Nephron (organoid): ENCODE data around the gene SH3RF3.

Experiments
- H3K27ac Mint-ChIP-seq, 3 experiments: 2 replicates each; pipeline ENCODE4 v1.8.0; 2020; ENCODE audit warnings: mixed read lengths in 3 of 3, mild to moderate bottlenecking in 2 of 3, moderate library complexity in 1 of 3
- H3K27me3 Mint-ChIP-seq: 2 replicates; pipeline ENCODE4 v1.8.0; 2021; ENCODE audit warnings: low read depth, mild to moderate bottlenecking, moderate library complexity, mixed read lengths
- H3K36me3 Mint-ChIP-seq: 2 replicates; pipeline ENCODE4 v1.8.0; 2020; ENCODE audit warnings: low read depth, mixed read lengths
- H3K4me1 Mint-ChIP-seq: 2 replicates; pipeline ENCODE4 v1.8.0; 2020; ENCODE audit warnings: mixed read lengths
- H3K4me3 Mint-ChIP-seq, 3 experiments: 2 replicates each; pipeline ENCODE4 v1.8.0; 2020; ENCODE audit warnings: mild to moderate bottlenecking in 3 of 3, mixed read lengths in 3 of 3, moderate library complexity in 2 of 3
- H3K9me3 Mint-ChIP-seq: 2 replicates; pipeline ENCODE4 v1.8.0; 2020; ENCODE audit warnings: mixed read lengths
- TF ChIP-seq, protein P1 (sequence below), 3 experiments: fragments of 200-600 bp; sonication (generic); IDR thresholded peaks; one replicate each; pipeline ENCODE4 v1.5.0; 2021; ENCODE audit warnings: antibody characterized with exemption in 3 of 3; ENCODE audit not compliant: unreplicated experiment in 3 of 3

SH3RF3 gene

DNA sequence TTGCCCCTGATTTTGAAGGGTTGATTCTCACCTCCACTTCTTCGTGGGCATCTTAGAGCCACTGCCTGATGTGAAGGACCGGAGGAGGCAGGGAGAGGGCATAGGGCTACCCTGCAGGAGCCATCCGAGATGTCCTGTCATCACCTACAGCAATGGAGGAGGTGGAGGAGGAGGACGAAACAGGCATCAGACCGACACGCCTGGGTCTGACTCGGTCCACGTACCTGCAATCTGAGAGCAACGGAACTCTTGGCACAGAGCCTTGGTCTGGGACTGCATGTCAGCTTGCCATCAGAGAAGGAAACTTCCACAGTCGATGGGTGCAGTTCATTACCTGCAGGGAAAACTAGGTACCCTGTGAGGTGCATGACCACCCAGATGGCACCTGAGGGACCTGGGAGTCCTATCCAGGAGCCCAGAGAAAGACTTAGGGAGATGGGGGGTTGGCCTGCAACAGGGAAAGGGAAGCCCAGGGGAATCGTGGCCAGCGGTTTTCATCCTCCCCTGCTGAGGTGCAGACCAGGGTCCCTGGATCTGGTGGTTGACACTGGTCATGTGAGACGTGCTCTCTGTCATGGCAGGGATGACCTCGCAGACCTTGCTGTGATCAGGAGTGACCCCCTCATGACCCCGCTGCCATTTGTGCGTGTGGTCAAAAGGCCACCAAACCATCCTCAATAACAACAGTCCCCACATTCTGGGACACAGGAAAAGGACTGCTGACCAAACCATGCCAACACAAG lies 293.9 kb downstream of the SH3RF3 start:
- Mint-ChIP-seq H3K4me1 (peaks cover 9% of the 10 kb centered on the region), H3K4me3 (no peak overlapping the region)

DNA sequence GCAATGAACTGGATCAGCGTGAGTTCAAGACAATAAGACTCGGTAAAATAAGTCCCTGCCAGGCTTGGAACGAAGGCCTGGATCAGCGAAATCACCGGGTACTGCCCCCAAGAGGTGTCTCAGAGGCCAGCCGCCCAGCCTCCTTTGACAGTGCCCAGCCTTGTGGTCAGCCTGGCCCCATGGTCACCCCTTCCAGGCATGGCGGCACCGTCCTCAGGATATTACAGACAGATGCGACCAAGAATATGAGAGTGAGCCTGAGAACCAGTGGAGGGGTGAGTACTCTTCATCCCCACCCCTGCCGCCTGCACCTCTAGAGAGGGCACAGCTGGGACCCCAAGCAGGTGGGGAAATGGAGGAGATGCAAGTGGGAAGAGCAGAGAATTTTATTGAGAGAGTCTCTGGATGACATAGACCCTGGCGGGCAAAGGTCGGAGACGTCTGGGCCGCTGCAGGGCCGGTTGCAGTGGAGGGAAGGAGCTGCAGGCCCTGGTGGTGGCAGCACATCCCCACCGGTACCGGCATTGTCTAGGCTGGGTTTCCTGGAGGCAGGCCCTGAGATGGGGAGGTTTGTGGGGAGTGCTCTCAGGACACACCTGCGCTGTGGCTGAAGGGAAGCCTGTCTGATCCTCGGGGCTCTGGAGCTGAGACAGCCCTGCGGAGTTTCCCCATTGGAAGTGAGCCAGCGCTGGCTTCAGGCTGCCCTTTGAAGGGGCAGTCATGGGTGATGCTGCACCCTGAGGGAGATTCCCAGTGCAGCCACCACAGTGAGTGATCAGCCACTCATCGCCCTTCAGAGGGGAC lies 294.8 kb downstream of the SH3RF3 start:
- TF ChIP-seq, protein P1, sequence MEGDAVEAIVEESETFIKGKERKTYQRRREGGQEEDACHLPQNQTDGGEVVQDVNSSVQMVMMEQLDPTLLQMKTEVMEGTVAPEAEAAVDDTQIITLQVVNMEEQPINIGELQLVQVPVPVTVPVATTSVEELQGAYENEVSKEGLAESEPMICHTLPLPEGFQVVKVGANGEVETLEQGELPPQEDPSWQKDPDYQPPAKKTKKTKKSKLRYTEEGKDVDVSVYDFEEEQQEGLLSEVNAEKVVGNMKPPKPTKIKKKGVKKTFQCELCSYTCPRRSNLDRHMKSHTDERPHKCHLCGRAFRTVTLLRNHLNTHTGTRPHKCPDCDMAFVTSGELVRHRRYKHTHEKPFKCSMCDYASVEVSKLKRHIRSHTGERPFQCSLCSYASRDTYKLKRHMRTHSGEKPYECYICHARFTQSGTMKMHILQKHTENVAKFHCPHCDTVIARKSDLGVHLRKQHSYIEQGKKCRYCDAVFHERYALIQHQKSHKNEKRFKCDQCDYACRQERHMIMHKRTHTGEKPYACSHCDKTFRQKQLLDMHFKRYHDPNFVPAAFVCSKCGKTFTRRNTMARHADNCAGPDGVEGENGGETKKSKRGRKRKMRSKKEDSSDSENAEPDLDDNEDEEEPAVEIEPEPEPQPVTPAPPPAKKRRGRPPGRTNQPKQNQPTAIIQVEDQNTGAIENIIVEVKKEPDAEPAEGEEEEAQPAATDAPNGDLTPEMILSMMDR (IDR thresholded peaks at IDR 0.05; ENCODE audit: unreplicated experiment in 3 of 3): no peak
- H3K4me1 Mint-ChIP-seq: peaks cover 9% of the 10 kb centered on the region
- H3K4me3 Mint-ChIP-seq: no peak overlapping the region
- H3K36me3 Mint-ChIP-seq: no peaks in the 10 kb centered on the region
- peaks cover 7% of the 10 kb centered on the region for H3K27me3 Mint-ChIP-seq
- peaks cover 2% of the 10 kb centered on the region for H3K9me3 Mint-ChIP-seq
- H3K27ac Mint-ChIP-seq: no peak overlapping the region

More for the DNA sequence above, 293.9 kb downstream of the SH3RF3 start:
- Mint-ChIP-seq H3K36me3 (no peaks in the 10 kb centered on the region), H3K9me3 (peaks cover 2% of the 10 kb centered on the region), H3K27ac (no peak overlapping the region), H3K27me3 (peaks cover under 1% of the 10 kb centered on the region)
- TF ChIP-seq, protein P1 (IDR thresholded peaks at IDR 0.05; ENCODE audit: unreplicated experiment in 3 of 3): no peak

DNA sequence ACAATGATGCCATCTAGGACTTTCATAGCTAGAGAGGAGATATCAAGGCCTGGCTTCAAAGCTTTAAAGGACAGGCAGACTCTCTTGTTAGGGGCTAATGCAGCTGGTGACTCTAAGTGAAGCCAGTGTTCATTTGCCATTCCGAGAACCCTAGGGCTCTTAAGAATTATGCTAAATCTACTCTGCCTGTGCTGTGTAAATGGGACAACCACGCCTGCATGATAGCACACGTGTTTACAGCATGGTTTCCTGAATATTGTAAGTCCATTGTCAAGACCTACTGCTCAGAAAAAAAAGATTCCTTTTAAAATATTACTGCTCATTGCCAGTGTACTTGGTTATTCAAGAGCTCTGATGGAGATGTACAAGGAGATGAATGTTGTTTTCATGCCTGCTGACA lies 296.4 kb downstream of the SH3RF3 start:
- H3K4me3 Mint-ChIP-seq: no peak overlapping the region
- H3K36me3 Mint-ChIP-seq: no peaks in the 10 kb centered on the region
- no peak overlapping the region for H3K27ac Mint-ChIP-seq
- no peaks in the 10 kb centered on the region for H3K4me1 Mint-ChIP-seq
- TF ChIP-seq, protein P1 (IDR thresholded peaks at IDR 0.05; ENCODE audit: unreplicated experiment in 3 of 3): no peak
- peaks cover 2% of the 10 kb centered on the region for H3K9me3 Mint-ChIP-seq
- peaks cover 11% of the 10 kb centered on the region for H3K27me3 Mint-ChIP-seq

- peaks cover 18% of the 10 kb centered on the region for H3K27me3 Mint-ChIP-seq
- no peaks in the 10 kb centered on the region for H3K4me1 Mint-ChIP-seq
- H3K4me3 Mint-ChIP-seq: no peak overlapping the region
- H3K36me3 Mint-ChIP-seq: no peaks in the 10 kb centered on the region
- H3K27ac Mint-ChIP-seq: no peak overlapping the region
- TF ChIP-seq, protein P1 (IDR thresholded peaks at IDR 0.05; ENCODE audit: unreplicated experiment in 3 of 3): no peak
- H3K9me3 Mint-ChIP-seq: peaks cover 2% of the 10 kb centered on the region
These were observed 298.7 kb downstream of the SH3RF3 start for GRCh38 chr2:109427661-109428091.

DNA sequence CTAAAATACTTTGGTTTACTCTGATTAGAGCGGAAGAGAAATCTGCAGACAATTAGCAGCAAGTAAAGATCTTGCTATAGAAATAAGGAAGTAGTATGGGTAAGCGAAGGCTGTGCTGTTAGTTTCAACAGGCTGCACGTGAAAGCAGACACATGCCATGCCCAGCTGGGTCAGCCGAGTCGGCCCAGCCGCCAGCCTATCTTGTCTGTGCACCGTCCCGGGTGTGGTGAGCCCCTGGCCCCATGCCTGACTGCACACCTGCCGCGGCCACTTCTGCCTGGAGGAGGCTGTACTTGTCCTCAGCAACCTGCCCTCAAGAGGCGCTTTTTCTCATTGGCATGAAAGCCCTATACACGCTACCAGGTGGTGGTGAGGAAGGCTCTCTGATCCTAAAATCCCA lies 299.3 kb downstream of the SH3RF3 start:
- H3K36me3 Mint-ChIP-seq: no peaks in the 10 kb centered on the region
- H3K4me3 Mint-ChIP-seq: no peak overlapping the region
- TF ChIP-seq, protein P1 (IDR thresholded peaks at IDR 0.05; ENCODE audit: unreplicated experiment in 3 of 3): no peak
- peaks cover 18% of the 10 kb centered on the region for H3K27me3 Mint-ChIP-seq
- no peaks in the 10 kb centered on the region for H3K4me1 Mint-ChIP-seq
- no peak overlapping the region for H3K27ac Mint-ChIP-seq
- peaks cover 2% of the 10 kb centered on the region for H3K9me3 Mint-ChIP-seq
